ENCODE results near the gene TBCCD1.

TBCCD1 gene

DNA sequence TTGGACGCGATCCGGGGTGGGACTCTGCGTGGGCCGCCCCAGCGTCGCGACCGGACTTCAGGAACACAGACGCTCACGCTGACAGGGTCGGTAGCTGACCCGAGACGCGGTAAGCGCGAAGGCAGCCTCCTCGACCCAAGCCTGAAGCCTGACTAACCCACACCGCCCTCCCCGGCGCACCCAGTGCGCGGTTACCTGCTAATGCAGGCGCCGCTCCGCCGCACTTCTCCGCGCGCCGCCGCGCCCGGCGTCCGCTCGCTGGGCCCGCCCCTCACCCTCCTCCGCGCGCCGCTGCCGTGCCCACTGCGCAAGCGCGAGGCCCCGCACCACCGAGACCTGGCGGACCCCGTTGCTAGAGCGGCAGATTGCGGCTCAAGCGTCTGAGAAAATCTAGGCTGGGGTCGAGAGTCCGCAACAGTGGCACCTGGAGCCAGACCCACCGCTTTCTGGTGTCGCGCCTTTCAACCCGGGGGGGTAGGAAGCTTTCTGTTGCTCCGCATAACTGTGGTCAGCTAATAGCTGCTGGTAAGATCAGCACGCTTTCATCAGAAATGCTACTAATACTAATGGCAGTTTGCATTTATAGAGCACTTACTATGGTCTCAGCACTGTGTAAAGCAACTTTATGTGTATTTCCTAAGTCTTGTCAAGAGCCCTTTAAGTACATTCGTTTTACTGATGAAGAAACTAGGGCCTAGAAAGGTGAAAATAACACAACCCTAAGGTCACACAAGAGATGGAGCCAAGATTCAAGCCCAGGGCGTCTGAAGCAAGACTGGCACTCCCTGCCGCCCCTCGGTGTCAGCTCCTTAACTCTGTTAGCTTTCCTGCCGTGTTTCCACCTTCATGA is at the start of gene TBCCD1:
TSS of gene TBCCD1 (minus strand) at position 268 of the 850 bp plus-strand sequence. CDS start 3,010 bp downstream, outside the sequence.
- DNase-seq (ENCODE audit: low spot score) (peak; percentile 93), FAIRE-seq (no peak)

GRCh38 chr3:186616299-186616617 is 49.1 kb upstream of the TBCCD1 start:
- FAIRE-seq (no peak), DNase-seq (ENCODE audit: low spot score) (no peak)

DNA sequence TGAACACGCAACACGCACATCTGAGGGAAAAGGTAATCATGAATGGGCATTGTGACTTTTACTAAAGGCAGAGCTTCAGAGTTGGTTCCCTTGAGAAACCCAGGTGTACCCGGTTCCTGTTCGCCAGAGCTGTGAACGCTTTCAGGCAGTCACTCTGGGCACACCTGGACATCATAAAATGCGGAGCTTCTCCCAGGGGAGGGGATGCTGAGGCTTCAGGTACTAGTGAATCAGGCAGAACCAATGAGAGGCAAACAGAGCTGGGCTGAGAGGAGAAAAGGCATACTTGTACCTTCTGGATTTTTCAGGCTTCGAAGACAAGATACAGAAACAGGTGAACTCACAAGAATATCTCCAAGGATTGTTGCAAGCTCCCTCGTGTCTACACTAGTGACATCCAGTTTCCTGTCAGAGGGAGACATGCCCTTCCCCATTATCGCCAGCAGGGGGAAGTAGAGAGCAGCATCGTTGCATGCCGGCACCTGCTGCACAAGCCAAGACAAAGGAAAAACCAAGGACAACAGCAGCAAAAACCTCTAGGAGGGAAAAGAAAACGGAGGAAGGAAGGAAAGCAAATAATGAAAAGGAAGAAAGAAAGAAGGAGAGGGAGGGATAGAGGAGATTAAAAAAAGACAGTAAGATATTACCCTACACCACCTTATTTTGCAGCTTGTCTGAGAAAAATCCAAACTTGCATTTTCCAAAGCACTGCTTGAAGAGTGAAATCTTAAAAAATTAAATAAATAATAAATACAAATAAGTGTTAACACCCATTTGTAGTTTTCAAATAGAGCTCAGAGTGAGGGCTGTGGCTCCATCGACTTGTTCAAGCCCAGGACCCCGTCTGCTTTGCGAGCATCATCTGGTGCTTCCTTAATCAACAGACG is 47.7 kb upstream of the TBCCD1 start:
- peak; percentile 86 for DNase-seq (ENCODE audit: low spot score)

DNA sequence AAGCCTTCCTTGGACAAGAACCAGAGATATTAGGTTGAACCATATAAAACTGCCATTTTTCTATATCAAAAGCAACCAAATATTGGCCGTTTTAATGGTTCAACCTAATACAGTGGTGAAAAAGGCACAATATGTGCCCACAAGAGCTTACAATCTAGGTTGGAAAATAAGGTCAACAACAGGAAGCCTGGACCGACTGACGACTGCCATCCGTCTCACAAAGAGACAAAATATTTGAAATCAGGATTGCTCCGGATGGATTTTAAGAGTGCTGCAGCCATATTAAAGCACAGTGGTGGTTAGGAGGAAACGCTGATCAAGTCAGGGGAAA is 47.1 kb upstream of the TBCCD1 start:
- FAIRE-seq = no peak
- DNase-seq (ENCODE audit: low spot score) = no peak

More for the DNA sequence above, 47.7 kb upstream of the TBCCD1 start:
- peak; percentile 85 for FAIRE-seq

DNA sequence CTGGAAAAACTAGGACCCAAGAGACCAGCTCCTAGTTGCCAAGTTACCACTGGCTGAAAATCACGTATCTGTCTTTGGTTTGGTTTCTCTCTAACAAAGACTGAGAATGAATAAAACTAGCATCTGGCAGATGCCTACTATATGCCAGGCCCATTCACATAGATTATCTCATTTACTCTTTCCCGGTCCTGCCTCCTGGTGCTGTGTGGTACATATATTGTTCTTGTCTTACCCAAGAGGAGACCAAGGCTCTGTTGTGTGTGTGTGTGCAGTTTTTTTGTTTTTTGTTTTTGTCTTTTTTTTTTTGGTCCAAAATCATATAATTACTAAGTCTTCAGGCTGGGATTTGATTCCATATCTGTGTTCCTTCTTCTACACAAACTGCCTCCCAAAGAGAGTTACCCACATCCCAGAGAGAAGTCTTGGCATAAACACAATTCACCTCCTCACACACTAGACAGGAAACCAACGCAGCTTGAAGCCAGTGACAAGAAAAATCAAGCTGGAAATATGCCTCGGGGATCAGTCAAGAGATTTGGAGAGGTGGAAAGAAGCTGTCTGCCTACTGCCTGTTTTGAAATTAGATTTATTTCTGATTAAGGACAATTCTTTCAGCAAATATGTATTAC is 46.6 kb upstream of the TBCCD1 start:
- no peak for DNase-seq (ENCODE audit: low spot score)
- no peak for FAIRE-seq

DNA sequence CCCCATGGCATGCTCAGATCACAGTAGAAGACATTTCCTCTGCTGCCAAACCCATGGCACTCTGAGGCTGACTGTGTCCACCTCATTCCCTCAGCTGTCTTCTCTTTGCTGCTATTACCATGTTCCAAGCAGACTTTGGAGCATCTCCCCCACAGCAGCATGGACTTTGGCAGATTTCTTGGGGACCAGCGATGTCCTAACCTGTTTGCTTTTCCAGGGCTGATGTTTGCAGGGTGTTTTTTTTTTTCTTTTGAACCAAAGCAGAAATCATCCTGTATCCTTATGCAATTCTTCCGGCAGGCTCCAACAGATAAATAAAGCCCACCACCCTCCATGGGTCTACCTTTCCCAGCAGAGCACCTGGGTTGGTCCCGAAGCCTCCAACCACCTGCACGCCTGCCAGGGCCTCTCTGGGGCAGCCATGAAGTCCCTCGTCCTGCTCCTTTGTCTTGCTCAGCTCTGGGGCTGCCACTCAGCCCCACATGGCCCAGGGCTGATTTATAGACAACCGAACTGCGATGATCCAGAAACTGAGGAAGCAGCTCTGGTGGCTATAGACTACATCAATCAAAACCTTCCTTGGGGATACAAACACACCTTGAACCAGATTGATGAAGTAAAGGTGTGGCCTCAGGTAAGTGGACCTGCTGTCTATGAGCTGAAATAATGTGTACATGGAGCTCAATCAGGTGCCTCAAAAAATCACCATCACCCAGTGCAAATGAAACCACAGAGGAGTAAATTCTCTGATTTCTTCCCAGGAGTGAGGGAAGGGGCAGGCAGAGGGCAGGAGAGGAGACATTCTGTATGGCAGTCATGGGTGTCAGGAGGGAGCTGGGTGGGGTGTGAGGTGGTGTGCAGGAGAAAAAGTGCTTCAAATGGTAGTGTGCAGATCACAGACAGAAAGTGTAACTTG is 45.8 kb upstream of the TBCCD1 start, which contains the start of gene AHSG:
TSS of gene AHSG (plus strand) at position 340 of the 916 bp plus-strand sequence. CDS start at position 422, 82 bp downstream.
- DNase-seq (ENCODE audit: low spot score) (no peak), FAIRE-seq (no peak)

GRCh38 chr3:186612065-186612464 is 44.9 kb upstream of the TBCCD1 start:
- DNase-seq (ENCODE audit: low spot score) = no peak
- FAIRE-seq = no peak

GRCh38 chr3:186609247-186609868 is 42.2 kb upstream of the TBCCD1 start:
- no peak for DNase-seq (ENCODE audit: low spot score)
- no peak for FAIRE-seq

- no peak for FAIRE-seq
- DNase-seq (ENCODE audit: low spot score) = no peak
Measured at GRCh38 chr3:186608624-186609215, 41.6 kb upstream of the TBCCD1 start.

DNA sequence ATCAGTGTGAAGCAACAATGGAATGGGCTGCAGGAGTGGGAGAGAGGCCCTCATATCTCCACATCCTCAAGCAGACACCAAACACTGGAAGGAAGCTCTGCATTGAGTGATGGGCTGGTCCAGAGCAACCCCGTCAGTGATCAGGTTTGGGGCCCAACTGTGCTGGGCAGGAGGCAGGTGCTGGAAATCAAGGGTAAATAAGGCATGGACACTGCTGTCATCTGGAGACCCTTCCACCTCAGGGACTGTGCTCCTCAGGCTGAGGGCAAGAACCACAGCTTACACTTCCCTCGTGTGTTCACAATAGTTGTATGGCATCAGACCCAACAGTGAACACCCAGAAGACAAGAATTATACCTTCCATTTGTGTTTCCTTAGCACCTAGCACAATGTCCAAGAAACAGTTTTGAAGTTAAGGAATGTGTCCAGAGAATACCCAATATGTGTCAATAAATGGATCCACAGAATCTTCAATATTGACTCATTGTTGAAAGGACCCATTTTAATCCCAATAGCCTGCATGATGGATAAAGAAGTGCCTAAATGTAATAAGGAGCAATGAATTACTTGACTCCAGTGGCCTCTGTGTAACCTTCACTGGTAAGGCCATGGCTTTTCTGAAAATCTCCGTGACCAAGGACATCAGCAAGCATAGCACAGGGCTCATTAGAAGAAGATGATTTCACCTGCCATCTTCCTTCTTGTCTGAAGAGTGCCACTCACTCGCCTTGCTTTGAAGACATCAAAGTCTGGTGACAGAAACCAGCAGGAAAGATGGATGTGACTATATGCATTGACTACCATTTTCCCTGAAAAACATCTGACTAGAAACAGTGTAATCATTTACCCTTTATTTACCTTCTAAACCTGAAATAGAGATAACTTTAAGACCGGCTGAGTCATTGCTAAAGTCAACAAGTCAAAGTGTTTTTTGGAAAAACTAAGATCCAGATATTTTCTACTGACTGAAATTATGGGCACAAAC is 38.7 kb upstream of the TBCCD1 start:
- DNase-seq (ENCODE audit: low spot score) = no peak
- FAIRE-seq = no peak

- DNase-seq (ENCODE audit: low spot score) = no peak
Measured at GRCh38 chr3:186605078-186605477, 37.9 kb upstream of the TBCCD1 start.

DNA sequence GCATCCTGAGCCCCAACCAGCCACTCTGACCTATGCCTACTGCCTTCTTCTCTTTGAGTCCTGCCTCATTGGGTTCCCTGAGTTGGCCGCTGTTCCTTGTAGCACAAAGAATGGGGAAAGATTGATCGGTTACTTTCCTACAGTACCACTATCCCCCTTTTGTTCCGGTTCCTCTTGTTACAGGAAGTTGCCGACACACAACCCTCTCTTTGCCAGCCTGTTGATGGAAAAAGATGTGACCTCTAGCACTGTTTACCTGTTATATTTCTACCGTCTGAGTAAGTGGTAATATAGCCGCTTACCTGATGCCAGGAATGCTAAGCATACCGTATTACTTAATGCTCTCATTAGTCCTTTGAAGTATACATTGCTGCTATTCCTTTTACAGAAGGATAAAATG is 36.0 kb upstream of the TBCCD1 start:
- no peak for DNase-seq (ENCODE audit: low spot score)
- no peak for FAIRE-seq

More at GRCh38 chr3:186605078-186605477, 37.9 kb upstream of the TBCCD1 start:
- FAIRE-seq = no peak

DNA sequence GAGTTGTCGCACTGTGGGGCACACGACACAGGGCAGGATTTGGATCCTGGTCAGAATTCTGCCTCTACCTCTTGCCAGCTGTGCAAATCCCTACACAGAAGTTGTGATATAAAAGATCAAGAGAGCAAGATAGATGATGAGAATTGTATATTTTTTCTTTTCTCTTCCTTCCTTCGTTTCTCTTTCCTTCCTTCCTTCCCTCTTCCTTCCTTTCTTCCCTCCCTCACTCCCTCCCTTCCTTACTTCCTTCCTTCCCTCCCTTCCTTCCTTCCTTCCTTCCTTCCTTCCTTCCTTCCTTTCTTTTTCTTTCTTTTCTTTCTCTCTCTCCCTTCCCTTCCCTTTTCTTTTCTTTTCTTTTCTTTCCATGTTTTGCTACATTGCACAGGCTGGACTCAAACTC is 33.8 kb upstream of the TBCCD1 start:
- FAIRE-seq = no peak
- no peak for DNase-seq (ENCODE audit: low spot score)

DNA sequence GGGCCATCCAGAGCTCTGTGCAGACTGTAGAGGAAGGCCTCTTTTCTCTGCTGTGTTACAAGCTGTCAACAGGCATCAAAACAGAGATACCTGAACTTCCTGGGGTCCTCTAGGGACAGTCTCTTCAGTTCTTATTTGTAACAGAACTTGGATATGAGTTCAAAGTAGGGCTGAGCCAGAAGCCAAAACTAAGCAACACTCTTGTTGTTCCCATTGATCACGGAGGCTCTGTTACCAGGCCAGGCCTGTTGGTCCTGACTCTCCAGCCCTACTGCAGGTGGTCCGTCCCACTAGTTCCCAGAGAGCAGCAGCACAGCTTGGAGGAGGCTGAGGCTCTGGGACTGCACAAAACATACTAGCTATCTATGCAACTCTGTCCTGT is 32.6 kb upstream of the TBCCD1 start:
- DNase-seq (ENCODE audit: low spot score) = no peak
- FAIRE-seq = no peak

DNA sequence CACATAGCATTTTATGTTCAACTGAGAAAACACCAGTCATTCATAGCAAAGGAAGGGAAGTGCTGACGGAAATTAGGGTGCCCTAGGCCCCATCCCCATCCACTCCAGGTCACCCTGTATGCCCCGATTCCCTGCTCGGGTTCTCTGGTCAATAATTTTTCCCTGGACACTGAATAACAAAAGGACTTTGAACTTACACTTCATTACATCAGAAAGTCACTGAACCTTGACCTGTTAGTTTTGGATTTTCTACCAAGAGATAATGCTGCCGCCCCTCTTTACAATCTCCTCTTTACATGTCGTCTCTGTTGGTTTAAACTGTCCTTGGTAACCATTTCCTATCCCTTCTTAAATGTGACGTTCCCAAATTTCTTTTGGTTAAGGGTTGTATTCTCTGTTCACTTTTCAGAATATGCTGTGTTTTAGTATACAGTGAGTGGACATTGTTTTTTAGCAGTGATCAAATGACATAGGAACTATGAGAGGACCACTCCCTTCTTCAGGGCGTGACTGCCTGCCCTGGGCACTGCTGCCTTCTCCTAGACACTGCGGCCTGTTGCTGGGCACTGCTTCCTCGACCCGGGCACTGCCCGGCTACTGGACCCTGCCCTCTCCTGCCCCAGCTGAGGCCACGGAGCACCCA is 32.1 kb upstream of the TBCCD1 start:
- DNase-seq (ENCODE audit: low spot score) = no peak
- FAIRE-seq = no peak

DNA sequence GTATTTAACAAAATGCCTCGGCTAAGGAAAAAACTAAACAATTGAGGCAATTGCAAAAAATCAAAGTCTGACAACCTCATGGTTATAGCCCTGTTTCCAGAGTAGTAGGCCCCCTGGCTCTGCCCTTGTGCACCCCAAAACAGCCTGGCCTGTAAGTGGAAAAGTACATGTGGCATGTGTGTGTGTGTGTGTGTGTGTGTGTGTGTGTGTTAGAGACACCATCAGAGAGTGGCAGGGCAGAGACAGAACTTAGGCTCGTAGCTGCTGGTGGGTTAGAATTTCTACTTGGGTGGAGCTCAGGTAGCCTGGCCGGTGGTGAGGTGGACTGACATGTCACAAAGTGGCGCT is 31.6 kb upstream of the TBCCD1 start:
- FAIRE-seq = no peak
- no peak for DNase-seq (ENCODE audit: low spot score)

DNA sequence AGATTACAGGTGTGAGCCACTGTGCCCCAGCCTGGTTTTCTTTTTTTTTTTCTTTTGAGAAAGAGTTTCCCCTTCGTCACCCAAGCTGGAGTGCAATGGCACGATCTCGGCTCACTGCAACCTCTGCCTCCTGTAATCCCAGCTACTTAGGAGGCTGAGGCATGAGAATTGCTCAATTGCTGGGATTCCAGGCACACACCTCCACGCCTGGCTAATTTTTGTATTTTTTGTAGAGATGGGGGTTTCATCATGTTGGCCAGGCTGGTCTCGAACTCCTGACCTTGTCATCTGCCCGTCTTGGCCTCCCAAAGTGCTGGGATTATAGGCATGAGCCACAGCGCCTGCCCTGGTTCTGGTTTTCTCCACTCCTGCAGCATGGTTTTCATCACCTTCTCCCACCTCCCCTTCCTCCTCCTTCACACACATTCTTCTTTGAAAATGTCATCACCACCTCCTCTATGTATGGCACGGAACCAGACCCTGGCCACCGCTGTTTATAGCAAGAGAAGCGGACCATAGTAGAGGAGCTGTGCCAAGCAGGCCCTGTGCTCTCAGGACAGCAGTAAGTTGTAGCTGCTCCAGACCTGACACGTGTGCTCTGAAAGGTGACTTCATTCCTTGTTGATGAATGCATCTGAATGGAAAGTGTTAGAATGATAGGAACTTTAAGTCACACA is 31.1 kb upstream of the TBCCD1 start:
- peak; percentile 77 for DNase-seq (ENCODE audit: low spot score)
- FAIRE-seq = peak; percentile 86
